Measurements from ENCODE around the gene TMCO4. TPM values are rescaled to one million over a fixed set of nuclear protein-coding genes. Genes with fewer than 3 reads are reported as not detected.

Gene TMCO4
- total and polyA plus RNA-seq, 7 donors, result 16.3 to 25.1 (median 21.9) TPM

DNA sequence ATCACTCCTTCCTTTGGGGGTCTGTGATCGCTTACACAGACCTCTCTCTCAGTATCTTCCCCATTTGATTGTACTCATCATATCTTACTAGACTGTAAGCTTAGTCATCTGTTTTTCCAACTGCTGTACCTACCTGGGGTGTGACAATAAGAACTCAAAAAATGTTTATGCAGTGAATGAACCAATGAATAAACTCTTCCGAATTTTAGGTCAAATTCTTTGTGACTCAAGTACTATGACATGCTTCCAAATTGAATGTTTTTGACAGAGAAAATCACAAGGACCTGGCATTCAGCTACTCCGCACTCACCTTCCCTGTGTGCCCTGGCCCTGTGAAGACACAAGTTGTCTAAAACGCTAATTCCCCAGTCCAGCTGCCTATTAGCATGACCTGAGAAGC, 42.1 kb downstream of the TMCO4 start:
- TF ChIP-seq, protein P1, sequence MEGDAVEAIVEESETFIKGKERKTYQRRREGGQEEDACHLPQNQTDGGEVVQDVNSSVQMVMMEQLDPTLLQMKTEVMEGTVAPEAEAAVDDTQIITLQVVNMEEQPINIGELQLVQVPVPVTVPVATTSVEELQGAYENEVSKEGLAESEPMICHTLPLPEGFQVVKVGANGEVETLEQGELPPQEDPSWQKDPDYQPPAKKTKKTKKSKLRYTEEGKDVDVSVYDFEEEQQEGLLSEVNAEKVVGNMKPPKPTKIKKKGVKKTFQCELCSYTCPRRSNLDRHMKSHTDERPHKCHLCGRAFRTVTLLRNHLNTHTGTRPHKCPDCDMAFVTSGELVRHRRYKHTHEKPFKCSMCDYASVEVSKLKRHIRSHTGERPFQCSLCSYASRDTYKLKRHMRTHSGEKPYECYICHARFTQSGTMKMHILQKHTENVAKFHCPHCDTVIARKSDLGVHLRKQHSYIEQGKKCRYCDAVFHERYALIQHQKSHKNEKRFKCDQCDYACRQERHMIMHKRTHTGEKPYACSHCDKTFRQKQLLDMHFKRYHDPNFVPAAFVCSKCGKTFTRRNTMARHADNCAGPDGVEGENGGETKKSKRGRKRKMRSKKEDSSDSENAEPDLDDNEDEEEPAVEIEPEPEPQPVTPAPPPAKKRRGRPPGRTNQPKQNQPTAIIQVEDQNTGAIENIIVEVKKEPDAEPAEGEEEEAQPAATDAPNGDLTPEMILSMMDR (IDR thresholded peaks at IDR 0.05), result no peak
- peaks cover 0 to 15% (median 3%) of the 10 kb centered on the region in 4 donors for H3K36me3 ChIP-seq
- peak overlapping the region in 1 of 4 donors; percentile 27 for H3K27ac ChIP-seq
- H3K9me3 ChIP-seq, result no peaks in the 10 kb centered on the region
- no peak overlapping the region for H3K4me3 ChIP-seq
- H3K27me3 ChIP-seq, result no peaks in the 10 kb centered on the region
- H3K4me1 ChIP-seq, result peaks cover 0 to 20% (median 19%) of the 10 kb centered on the region in 4 donors
- intact Hi-C loops (cut with DNase I), result loop anchor here (5.0 kb wide), 2 partner anchors 40 to 45 kb away; no protein-coding TSS in a partner anchor
- WGBS, 2 donors, result 95 to 97% methylated on average over 4 of the region's 4 CpGs
- DNase-seq, result no peak

DNA sequence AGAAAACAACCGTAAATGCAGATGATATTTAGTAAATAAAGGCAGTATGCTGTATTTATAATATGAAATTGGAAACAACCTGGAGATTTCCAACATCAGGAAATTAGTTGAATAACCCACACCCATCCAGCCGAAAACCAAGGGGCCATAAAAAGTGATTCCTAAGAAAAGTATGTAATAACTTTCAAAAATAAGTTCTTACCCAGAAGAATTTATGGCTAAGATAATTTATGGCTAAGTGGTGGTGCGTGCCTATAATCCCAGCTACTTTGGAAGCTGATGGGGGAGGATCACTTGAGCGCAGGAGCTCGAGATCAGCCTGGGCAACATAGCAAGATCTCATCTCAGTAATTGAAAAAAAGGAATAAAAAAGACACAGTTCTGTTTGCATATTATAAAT, 43.2 kb downstream of the TMCO4 start:
- H3K9me3 ChIP-seq, result no peaks in the 10 kb centered on the region
- H3K4me3 ChIP-seq, result no peak overlapping the region
- DNase-seq, result no peak
- peak overlapping the region in 2 of 4 donors; percentile 61 to 71 for H3K27ac ChIP-seq
- peaks cover 0 to 20% (median 19%) of the 10 kb centered on the region in 4 donors for H3K4me1 ChIP-seq
- intact Hi-C loops (cut with DNase I), result loop anchor here (5.0 kb wide), 2 partner anchors 39 to 46 kb away; no protein-coding TSS in a partner anchor
- no peaks in the 10 kb centered on the region for H3K27me3 ChIP-seq
- 82 to 87% methylated on average over 5 of the region's 5 CpGs for WGBS, 2 donors
- peaks cover 0 to 15% (median 3%) of the 10 kb centered on the region in 4 donors for H3K36me3 ChIP-seq
- TF ChIP-seq, protein P1 (IDR thresholded peaks at IDR 0.05), result no peak
- TF ChIP-seq POLR2A (IDR thresholded peaks at IDR 0.05), result no peak

DNA sequence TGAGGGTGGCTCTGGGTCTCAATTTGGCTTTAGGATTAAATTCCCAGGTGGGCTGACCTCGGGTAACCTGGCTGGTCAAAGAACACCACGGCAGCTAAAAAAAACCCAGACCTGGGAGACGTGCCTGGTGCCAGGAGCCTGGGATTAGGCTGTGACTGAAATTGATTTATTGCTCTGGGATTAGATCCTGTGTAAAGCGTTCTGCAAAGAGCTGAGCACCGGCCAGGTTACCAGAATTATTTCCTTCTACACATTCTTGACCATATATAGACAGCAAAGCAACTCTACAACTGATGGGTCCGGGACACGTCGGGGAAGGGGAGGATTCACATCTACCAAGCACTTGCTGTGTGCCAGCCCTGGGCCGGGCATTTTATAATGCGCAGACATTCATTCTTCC, 45.2 kb downstream of the TMCO4 start:
- H3K27me3 ChIP-seq, result no peaks in the 10 kb centered on the region
- peak overlapping the region; percentile 61 to 79 (median 70) for H3K27ac ChIP-seq
- H3K4me3 ChIP-seq, result no peak overlapping the region
- intact Hi-C loops (cut with DNase I), result no loop called here
- peaks cover 0 to 33% (median 7%) of the 10 kb centered on the region in 4 donors for H3K36me3 ChIP-seq
- TF ChIP-seq, protein P1 (IDR thresholded peaks at IDR 0.05), result no peak
- TF ChIP-seq POLR2A (IDR thresholded peaks at IDR 0.05) (no peak), POLR2AphosphoS5 (IDR thresholded peaks at IDR 0.05) (peak in 3 of 4 donors; percentile 24 to 57 (median 33)), EP300 (IDR thresholded peaks at IDR 0.05) (peak in 3 of 4 donors; percentile 8 to 35 (median 35))
- peak; percentile 78 for DNase-seq
- 51 to 71% methylated on average over 10 of the region's 10 CpGs for WGBS, 2 donors
- H3K4me1 ChIP-seq, result peaks cover 0 to 20% (median 19%) of the 10 kb centered on the region in 4 donors
- H3K9me3 ChIP-seq, result no peaks in the 10 kb centered on the region

DNA sequence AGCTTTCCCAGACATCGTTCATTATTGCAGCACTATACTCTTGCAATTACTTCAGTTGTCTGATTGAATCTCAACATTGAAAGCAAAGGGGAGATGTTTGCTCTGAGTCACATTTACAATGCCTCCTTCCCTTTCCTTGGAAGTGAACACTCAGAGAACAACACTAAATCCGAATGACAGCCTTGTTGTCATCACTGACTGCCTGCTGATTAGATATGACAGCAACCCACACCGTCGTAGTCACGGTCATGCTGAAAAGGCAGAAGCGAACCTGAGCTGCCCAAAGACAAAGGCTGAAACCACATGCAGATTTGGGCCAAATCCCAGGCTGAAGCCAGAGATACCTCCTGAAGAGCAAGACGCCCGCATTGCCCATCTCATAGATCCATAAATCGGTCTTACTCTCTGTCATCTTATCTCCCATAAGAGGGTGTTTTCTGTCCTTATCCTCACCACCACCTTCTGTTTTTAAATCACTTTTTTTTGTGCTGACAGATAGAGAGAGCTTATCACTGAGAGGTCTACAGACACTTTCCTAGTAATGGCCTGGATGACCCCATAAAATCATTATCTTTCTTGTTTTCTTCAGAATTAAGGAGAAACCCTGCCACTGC, 47.5 kb downstream of the TMCO4 start:
- Histone ChIP-seq H3K27me3 (no peaks in the 10 kb centered on the region), H3K36me3 (peaks cover 0 to 42% (median 4%) of the 10 kb centered on the region in 4 donors), H3K4me3 (no peak overlapping the region), H3K27ac (no peak overlapping the region), H3K9me3 (no peaks in the 10 kb centered on the region), H3K4me1 (peaks cover 0 to 20% (median 19%) of the 10 kb centered on the region in 4 donors)
- 75 to 87% methylated on average over 9 of the region's 9 CpGs for WGBS, 2 donors
- no peak for TF ChIP-seq POLR2A (IDR thresholded peaks at IDR 0.05)
- no peak for TF ChIP-seq EP300 (IDR thresholded peaks at IDR 0.05)
- no peak for TF ChIP-seq POLR2AphosphoS5 (IDR thresholded peaks at IDR 0.05)
- TF ChIP-seq, protein P1 (IDR thresholded peaks at IDR 0.05), result no peak
- DNase-seq, result no peak
- intact Hi-C loops (cut with DNase I), result no loop called here

Data from sigmoid colon (tissue), 7 donors.